ENCODE measurements around the gene CACNB2.
"Not testable (repeated sequence)": the region's sequence is repeated elsewhere in the genome, so short reads cannot be mapped to it uniquely, and the experiment has no call there.

Gene CACNB2

GRCh38 chr10:18144928-18145327, 4.7 kb downstream of the CACNB2 start:
- in situ Hi-C loops (cut with MboI; ENCODE audit: low sequenced_read_pairs), result no loop called here

DNA sequence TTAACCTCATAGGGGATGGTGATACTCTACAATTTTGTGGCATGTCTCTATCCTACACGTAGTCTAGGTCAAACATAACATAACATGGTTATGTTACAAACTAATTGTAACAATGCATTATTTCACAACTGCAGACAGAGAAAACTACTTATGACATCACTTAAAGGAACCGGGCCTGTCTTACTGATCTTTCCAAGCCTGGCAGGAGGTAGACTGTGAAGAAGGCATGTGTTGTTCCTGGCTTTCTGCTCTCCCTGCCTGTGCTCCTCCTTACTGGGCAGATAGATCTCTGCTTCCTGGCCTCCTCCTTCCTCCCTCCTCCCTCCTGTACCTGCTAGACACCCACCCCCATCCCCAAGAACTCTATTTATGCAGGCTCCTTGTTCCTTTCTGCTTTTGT, 5.4 kb downstream of the CACNB2 start:
- in situ Hi-C loops (cut with MboI; ENCODE audit: low sequenced_read_pairs), result no loop called here

GRCh38 chr10:18149196-18149800, 9.1 kb downstream of the CACNB2 start:
- in situ Hi-C loops (cut with MboI; ENCODE audit: low sequenced_read_pairs), result no loop called here

GRCh38 chr10:18151356-18151890, 11.2 kb downstream of the CACNB2 start:
- in situ Hi-C loops (cut with MboI; ENCODE audit: low sequenced_read_pairs), result no loop called here

GRCh38 chr10:18153381-18153780, 13.2 kb downstream of the CACNB2 start:
- in situ Hi-C loops (cut with MboI; ENCODE audit: low sequenced_read_pairs), result not testable (repeated sequence)

DNA sequence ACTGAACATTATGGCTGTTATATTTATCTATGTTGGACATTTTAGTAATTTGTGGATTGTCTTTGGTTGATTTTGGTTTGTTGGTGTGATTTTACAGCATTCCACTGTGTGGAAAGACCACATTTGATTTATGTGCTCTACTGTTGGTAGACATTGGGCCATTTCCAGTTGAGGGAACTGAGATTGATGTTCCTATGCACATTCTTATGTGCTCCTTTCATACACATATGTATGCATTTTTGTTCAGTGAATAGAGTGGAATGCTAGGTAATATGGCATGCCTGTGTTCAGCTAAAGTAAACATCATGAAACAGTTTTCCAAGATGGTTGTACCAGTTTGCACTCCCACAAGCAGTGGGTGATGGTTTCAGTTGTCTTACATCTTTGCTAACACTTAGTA, 15.1 kb downstream of the CACNB2 start:
- in situ Hi-C loops (cut with MboI; ENCODE audit: low sequenced_read_pairs), result no loop called here

- in situ Hi-C loops (cut with MboI; ENCODE audit: low sequenced_read_pairs), result not testable (repeated sequence)
Observed at GRCh38 chr10:18156797-18157196, 16.6 kb downstream of the CACNB2 start.

- in situ Hi-C loops (cut with MboI; ENCODE audit: low sequenced_read_pairs), result no loop called here
Observed at GRCh38 chr10:18157881-18158280, 17.7 kb downstream of the CACNB2 start.

GRCh38 chr10:18158773-18159265, 18.6 kb downstream of the CACNB2 start:
- in situ Hi-C loops (cut with MboI; ENCODE audit: low sequenced_read_pairs), result no loop called here

- in situ Hi-C loops (cut with MboI; ENCODE audit: low sequenced_read_pairs), result no loop called here
Observed at GRCh38 chr10:18159557-18159956, 19.3 kb downstream of the CACNB2 start.

DNA sequence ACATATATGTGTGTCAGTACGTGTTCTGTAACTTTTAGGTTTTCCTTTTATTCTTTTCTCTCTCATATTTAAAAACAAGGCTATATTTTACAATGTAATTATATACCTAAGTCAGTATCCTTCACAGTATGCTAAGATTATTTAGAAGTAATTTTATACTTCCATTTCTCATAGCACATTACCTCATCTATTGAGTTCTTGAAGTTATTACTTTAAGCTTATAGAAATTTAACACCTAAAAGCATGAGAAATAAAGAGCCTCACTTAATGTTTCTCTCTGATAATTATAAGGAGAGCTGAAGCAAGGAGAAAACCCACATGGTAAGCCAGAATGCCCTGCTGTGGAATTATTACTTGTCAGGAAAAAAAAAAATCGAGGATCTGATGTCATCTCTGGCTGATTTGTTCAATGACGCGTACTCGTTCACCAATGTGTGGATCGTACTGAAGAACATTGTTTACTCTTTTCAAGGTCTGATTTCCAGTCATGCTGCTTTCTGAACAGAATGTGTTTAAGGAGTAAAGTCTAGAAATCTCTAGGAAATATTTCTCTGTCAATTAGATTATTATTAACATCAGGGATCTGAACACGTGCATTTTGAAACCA, 21.9 kb downstream of the CACNB2 start:
- in situ Hi-C loops (cut with MboI; ENCODE audit: low sequenced_read_pairs), result no loop called here

- in situ Hi-C loops (cut with MboI; ENCODE audit: low sequenced_read_pairs), result no loop called here
Observed at GRCh38 chr10:18164093-18164492, 23.9 kb downstream of the CACNB2 start.

DNA sequence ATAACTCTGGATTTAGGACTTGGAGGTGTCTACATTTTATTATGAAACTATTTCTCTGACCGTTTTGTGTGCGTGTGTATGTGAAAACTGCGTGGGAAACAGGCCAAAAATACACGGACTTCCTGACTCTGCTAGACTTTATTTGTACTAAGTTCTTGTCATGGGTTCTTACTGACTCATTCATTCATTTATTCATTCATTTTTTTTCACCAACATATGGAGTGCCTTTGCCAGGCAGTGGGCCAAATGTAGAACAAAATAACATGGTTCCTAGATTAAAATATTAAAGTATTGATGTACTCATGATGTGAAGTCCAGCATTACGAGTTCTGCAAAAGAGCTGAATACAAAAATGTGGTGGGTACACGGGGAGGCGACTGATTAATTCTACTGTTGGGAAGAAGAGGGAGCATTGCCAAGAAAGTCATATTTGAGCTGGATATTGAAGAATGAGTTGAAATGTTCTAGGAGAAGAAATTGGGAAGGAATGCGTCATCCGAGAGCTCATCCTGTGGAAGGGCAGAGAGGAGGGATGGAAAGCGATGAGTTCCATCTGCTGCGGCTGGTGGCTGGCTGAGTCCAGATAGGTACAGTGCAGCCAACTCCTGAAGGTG, 24.6 kb downstream of the CACNB2 start:
- in situ Hi-C loops (cut with MboI; ENCODE audit: low sequenced_read_pairs), result no loop called here

DNA sequence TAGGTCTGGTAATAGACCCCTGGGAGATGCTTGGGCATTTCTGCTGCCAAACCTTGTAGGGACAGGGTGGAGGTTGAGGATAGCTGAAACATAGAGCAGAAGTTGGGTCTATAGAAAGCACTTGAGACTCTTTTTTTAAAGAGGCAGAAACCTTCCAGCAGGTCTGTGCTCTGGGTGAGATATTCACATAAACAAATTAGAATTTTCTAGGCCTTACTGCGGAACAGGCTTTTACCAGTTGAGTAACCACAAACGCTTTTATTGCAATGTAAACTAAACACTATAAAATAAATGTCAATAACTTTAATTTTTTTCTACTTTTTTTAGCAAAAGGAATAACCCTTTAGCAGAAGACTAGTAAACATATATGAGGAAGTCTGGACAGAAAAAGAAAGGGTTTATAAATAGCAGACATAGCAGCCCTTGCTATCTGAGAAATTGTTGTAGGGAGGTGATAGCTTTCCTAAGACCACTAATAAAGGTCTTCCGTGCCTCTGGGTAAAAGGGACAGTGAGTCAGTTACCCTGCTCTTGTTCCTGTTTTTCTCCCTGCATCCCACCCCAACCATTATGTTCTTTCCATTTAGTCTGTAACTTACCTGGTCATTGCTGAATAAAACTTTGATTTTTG, 38.7 kb downstream of the CACNB2 start:
- in situ Hi-C loops (cut with MboI; ENCODE audit: low sequenced_read_pairs), result no loop called here

GRCh38 chr10:18179891-18180290, 39.7 kb downstream of the CACNB2 start:
- in situ Hi-C loops (cut with MboI; ENCODE audit: low sequenced_read_pairs), result no loop called here

GRCh38 chr10:18181382-18181781, 41.2 kb downstream of the CACNB2 start:
- in situ Hi-C loops (cut with MboI; ENCODE audit: low sequenced_read_pairs), result not testable (repeated sequence)

DNA sequence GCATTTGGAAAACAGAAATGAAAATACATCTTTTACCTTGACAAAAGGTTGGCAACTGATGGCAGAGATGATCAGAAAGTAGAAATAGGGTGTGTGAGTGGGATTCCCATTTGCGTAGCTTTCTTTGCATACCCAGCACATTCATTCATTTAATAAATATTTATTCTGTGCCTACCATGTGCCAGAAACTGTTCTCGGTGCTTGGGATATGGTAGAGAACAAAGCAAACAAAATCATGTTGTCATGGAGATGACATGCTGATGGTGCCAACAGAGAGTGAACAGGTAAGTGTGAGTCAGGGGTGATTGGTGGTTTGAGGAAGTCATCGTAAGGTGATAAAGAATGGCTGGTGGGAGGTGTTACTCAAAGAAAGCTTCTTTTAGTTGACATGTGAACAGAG, 45.4 kb downstream of the CACNB2 start:
- in situ Hi-C loops (cut with MboI; ENCODE audit: low sequenced_read_pairs), result no loop called here

DNA sequence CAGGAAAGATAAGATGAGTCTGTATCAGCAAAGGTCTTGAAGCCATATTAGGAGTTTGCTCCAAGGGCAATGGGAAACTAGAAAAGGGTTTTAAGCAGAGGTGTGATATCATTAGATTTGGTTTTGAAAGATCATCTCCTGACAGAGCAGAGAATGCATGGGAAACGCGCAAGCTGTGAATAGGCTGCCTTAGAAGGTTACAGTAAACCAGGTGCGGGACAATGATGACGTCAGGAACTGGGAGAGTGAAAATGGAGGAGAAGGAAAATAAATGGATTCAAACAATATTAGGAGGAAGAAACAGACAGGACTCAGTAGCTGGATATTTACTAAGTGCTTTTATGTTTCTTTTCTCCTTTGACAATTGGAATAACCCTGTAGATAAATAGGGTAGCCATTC, 50.6 kb downstream of the CACNB2 start:
- in situ Hi-C loops (cut with MboI; ENCODE audit: low sequenced_read_pairs), result no loop called here

GRCh38 chr10:18194634-18195033, 54.4 kb downstream of the CACNB2 start:
- in situ Hi-C loops (cut with MboI; ENCODE audit: low sequenced_read_pairs), result no loop called here

- in situ Hi-C loops (cut with MboI; ENCODE audit: low sequenced_read_pairs), result no loop called here
Observed at GRCh38 chr10:18195060-18195799, 55.0 kb downstream of the CACNB2 start.
